K562 treated with DMSO at 1 percent for 4 hours (cell line): ENCODE measurements around the gene REC8. TPM values are rescaled to one million over a fixed set of nuclear protein-coding genes. Genes with fewer than 3 reads are reported as not detected.

Experiments used
- total RNA-seq: library from RNA; unstranded; fragments of 300-600 nt; gene quantifications from 2 replicates; pipeline ENCODE4 v1.2.3, GENCODE V29; 2022; ENCODE audit not compliant: insufficient read depth

The REC8 gene
- total RNA-seq, 1 experiment from 2014 or later, result 5.1 TPM

Other genes starting within 250 kb of the REC8 start
- gene DHRS4, start 218.3 kb upstream of the REC8 start, total RNA-seq, result 80.9 and 94.4 TPM in 2 replicates
- 29.4 and 38.8 TPM in 2 replicates for gene DHRS4L2, start 183.2 kb upstream of the REC8 start, total RNA-seq
- 0.24 TPM in 1 of 2 replicates, not detected in the other for gene CARMIL3, start 120.1 kb upstream of the REC8 start, total RNA-seq
- gene CPNE6, start 100.5 kb upstream of the REC8 start, total RNA-seq, result not detected in 2 replicates
- gene PCK2, start 77.8 kb upstream of the REC8 start, total RNA-seq, result 99.4 and 112 TPM in 2 replicates
- 31.4 and 39.2 TPM in 2 replicates for gene DCAF11, start 57.3 kb upstream of the REC8 start, total RNA-seq
- gene NRL, start 57.1 kb upstream of the REC8 start, total RNA-seq, result 3.2 and 4.1 TPM in 2 replicates
- gene FITM1, start 41.4 kb upstream of the REC8 start, total RNA-seq, result not detected in 2 replicates
- 171 and 172 TPM in 2 replicates for gene PSME1, start 35.9 kb upstream of the REC8 start, total RNA-seq
- 29.6 and 36.4 TPM in 2 replicates for gene EMC9, start 30.5 kb upstream of the REC8 start, total RNA-seq
- 160 and 167 TPM in 2 replicates for gene PSME2, start 25.5 kb upstream of the REC8 start, total RNA-seq
- 17.0 and 21.3 TPM in 2 replicates for gene RNF31, start 24.6 kb upstream of the REC8 start, total RNA-seq
- 9.3 and 20.9 TPM in 2 replicates for gene IRF9, start 10.8 kb upstream of the REC8 start, total RNA-seq
- gene IPO4, start 16.7 kb downstream of the REC8 start, total RNA-seq, result 23.4 and 27.8 TPM in 2 replicates
- 16.4 and 22.0 TPM in 2 replicates for gene TM9SF1, start 23.4 kb downstream of the REC8 start, total RNA-seq
- gene TSSK4, start 33.6 kb downstream of the REC8 start, total RNA-seq, result 1.1 and 2.2 TPM in 2 replicates
- 57.8 and 78.5 TPM in 2 replicates for gene CHMP4A, start 41.4 kb downstream of the REC8 start, total RNA-seq
- gene MDP1, start 44.0 kb downstream of the REC8 start, total RNA-seq, result 7.5 and 10.8 TPM in 2 replicates
- gene NEDD8, start 60.3 kb downstream of the REC8 start, total RNA-seq, result 140 and 150 TPM in 2 replicates
- 55.3 and 68.0 TPM in 2 replicates for gene GMPR2, start 60.8 kb downstream of the REC8 start, total RNA-seq
- 15.0 and 16.1 TPM in 2 replicates for gene TINF2, start 70.5 kb downstream of the REC8 start, total RNA-seq
- gene TGM1, start 91.1 kb downstream of the REC8 start, total RNA-seq, result 0.88 and 1.5 TPM in 2 replicates
- 15.3 and 18.0 TPM in 2 replicates for gene RABGGTA, start 99.5 kb downstream of the REC8 start, total RNA-seq
- gene DHRS1, start 127.7 kb downstream of the REC8 start, total RNA-seq, result 22.2 and 26.0 TPM in 2 replicates
- gene NOP9, start 127.8 kb downstream of the REC8 start, total RNA-seq, result 4.7 and 6.1 TPM in 2 replicates
- not detected in 2 replicates for gene CIDEB, start 135.9 kb downstream of the REC8 start, total RNA-seq
- 2.2 and 6.4 TPM in 2 replicates for gene LTB4R2, start 138.1 kb downstream of the REC8 start, total RNA-seq
- gene LTB4R, start 139.4 kb downstream of the REC8 start, total RNA-seq, result 4.0 and 5.3 TPM in 2 replicates
- 0.59 TPM in 1 of 2 replicates, not detected in the other for gene ADCY4, start 163.0 kb downstream of the REC8 start, total RNA-seq
- gene RIPK3, start 167.9 kb downstream of the REC8 start, total RNA-seq, result not detected in 2 replicates
- 2.9 and 5.1 TPM in 2 replicates for gene NFATC4, start 196.1 kb downstream of the REC8 start, total RNA-seq
- 0.94 and 1.3 TPM in 2 replicates for gene NYNRIN, start 226.9 kb downstream of the REC8 start, total RNA-seq